NCI-H226 (cell line): Measurements from ENCODE around the gene DOCK3.
A peak's percentile ranks its signal among the peaks of the same experiment; 100 is the strongest.
"Not testable (repeated sequence)": the region's sequence is repeated elsewhere in the genome, so short reads cannot be mapped to it uniquely, and the experiment has no call there.

Source experiments
- DNase-seq: peaks from one replicate; pipeline ENCODE4 v3.0.0-alpha.2; 2015

DOCK3 gene

DNA sequence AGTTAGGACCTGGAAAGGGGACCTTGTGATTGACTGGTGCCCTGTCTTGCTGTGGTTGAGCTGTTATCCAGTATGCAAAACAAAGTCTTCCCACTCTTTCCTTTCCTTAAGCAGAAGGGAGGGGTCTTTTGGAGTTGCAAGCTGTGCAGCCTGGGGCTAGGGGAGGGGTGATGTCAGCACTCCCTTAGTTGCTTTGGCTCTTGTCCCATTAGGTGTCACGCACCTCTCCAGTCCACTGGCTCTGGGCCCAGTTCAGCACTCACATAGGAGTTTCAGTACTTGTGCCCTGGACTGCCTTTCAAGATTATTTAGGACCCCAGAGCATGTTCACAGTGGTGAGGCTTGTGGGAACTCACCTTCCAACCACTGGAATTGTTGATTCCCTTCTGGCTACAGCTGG, 238.5 kb downstream of the DOCK3 start:
- DNase-seq: no peak

DNA sequence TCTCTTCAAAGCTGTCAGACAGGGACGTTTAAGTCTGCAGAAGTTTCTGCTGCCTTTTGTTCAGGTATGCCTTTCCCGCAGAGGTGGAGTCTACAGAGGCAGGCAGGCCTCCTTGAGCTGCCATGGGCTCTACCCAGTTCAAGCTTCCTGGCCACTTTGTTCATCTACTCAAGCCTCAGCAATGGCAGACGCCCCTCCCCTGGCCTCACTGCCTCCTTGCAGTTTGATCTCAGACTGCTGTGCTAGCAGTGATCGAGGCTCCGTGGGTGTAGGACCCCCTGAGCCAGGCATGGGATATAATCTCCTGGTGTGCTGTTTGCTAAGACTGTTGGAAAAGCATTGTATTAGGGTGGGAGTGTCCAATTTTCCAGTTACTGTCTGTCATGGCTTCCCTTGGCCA, 247.3 kb downstream of the DOCK3 start:
- not testable (repeated sequence) for DNase-seq

DNA sequence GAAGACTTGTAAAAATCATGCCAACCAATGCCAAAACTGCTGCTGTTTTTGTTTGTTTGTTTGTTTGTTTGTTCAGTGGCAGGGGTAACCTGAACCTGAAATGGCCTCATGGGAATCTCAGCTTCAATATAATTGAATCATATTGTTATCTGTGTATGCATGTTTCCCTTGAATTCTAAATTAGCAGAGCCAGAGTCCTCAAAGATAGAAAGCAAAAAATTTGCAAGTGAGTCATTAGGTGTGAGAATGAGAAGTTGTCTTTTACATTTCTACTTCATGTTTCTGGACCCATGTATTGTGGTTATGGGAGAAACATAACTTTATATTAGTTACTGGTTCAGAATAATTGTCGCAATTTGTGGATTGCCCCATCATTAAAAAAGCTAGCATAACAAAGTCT, 249.2 kb downstream of the DOCK3 start:
- DNase-seq: no peak

DNA sequence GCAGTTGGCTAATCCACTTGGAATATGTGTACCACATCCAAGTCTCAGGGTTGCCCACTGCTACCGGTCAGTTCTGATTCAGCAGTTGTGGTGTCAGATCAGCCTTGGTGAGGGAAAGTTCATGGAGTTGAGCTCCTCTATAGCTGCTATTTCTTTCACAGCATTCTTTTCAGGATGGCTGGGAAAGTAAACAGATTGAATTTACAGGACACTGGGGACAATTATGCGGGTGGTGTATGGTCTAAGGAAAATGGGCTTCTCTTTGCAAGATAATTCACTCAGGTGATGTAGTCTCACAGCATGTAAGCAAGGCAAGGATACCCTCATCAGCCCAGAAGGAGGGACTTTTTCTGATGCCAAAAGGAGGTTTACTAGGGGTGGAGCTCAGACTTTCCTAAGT, 249.9 kb downstream of the DOCK3 start:
- DNase-seq: no peak

DNA sequence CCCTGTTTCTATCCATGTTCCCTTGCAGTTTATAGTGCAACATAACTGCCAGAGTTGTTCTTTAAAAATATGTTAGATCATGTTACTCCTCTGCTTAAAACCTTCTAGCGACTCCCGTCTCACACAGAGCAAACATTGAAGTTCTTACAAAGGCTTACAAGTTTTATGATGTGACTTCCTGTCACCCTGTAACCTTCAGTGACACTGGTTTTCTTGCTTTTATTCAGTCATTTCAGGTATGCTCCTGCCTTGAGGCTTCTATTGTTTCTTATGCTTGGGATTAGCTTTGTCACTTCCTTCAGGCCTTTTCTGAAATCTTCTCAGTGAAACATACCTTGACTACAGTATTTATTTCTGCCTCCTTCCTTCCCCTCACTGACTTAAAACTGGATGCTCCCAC, 252.1 kb downstream of the DOCK3 start:
- DNase-seq: no peak

DNA sequence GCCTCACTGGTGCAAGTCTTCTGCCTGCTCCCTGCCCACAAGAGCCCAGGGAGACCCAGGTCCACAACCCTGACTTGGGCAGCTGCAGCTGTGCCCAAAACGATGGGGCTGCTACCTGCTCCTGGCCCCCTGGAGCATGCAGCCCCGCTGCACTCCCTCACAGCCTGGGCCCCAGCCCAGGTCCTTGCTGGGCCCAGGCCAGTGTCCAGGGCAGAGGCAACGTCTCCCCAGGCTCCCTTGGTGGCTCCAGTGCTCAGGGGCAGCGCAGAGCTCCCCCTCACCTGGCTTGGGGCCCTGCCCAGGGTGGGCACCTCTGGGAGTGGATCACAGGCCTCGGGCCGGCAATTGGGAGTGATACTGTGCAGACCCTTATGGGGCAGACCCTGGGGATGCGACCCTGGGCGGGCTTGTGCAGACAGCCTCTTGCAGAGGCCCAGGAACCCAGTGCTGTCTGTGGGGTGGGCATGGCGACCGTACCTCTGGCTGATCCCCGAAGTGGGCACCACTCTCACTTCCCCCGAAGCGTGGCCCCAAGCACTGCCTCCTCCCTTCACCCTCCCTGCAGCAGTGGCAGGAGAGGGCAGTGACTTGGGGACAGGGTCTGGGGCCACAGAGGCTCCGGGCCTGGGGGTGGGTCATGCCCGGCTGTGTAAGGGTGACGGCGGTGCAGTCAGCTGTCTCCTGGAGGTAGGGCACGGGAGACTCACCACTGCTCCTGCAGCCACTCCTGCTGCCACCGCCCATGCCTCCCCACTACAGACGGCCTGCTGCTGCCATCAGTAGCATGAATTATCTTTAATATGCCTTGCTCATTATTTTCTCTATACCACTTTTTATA, 255.9 kb downstream of the DOCK3 start:
- DNase-seq: no peak

DNA sequence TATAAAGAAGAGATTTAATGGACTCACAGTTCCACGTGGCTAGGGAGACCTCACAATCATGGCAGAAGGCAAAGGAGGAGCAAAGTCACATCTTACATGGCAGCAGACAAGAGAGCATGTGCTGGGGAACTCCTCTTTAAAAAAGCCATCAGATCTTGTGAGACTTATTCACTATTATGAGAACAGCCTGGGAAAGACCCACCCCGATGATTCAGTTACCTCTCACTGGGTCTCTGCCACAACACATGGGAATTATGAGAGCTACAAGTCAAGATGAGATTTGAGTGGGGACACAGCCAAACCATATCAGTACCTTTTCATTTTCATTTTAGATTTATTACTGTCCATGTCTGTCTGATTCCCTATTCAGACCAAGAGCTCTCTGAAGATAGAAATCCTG, 258.2 kb downstream of the DOCK3 start:
- DNase-seq: not testable (repeated sequence)

DNA sequence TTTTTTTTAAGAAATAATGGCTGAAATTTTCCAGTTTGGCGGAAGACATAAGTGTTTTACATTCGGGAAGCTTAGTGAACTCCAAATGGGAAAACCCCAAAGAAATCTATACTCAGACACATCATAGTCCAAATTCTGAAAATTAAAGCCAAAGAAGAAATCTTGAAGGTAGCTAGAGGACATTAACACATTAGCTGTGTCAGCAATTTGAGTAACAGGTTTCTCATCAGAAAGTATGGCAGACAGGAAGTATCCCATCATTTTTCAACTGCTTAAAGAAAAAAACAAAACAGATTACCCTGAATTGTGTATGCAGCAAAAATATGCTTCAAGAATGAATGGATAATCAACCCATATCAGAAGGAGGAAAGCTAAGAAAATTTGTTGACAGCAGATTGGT, 261.7 kb downstream of the DOCK3 start:
- no peak for DNase-seq

DNA sequence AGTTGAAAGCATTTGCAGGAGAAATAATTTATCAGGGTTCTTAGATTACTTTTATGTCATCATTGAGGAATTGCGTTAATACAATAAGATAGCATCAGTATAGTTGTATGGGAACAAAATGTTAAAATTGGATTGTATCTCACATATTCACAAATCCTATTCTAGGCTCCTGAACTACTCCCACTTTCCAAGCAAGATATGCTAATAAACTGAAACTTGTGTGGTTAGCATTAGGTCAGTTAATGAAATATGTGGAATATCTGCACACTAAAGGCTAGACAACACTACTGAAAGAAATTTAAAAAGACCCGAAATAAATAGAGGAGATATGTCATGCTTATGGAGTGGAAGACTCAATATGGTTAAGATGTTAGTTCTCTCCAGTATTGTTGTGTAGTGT, 272.7 kb downstream of the DOCK3 start:
- no peak for DNase-seq

DNA sequence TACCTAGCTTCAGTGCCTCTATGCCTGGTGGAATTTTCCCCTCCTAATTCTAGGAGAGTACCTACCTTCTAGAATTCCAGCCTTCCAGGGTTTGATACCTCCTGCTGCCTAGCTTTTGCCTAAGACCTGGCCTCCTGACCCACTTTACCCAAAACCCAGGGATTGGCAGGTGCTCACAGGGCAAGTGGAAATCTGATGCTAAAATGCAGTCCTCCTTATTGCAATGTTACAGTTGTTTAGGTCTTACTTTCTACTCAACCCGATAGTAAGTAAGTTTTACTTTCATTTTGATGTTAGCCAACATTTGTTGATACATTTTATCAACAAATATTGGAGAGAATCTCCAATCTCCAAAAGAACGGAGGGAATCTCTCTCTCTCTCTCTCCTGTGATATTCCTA, 275.9 kb downstream of the DOCK3 start:
- no peak for DNase-seq

DNA sequence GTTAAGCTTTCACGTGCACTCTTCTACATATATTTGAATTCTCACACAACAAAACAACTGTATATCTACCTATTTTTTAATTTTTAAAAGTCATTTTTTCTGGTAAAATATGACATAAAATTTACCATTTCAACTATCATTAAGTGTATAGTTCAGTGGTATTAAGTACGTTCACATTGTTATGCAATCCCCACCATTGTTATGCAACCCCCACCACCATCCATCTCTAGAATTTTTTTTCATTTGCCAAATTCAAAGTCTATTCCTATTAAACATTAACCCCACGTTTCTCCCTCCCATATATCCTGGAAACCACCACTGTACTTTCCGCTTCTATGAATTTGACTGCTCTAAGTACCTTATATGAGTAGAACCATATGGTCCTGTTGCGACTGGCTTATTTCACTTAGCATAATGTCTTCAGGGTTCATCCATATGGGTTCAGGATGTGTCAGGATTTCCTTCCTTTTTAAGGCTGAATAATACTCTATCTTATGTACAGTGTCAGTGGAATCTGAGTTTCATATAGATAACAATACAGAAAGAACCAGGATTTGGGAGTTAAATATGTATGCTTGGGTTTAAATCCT, 279.2 kb downstream of the DOCK3 start:
- no peak for DNase-seq

DNA sequence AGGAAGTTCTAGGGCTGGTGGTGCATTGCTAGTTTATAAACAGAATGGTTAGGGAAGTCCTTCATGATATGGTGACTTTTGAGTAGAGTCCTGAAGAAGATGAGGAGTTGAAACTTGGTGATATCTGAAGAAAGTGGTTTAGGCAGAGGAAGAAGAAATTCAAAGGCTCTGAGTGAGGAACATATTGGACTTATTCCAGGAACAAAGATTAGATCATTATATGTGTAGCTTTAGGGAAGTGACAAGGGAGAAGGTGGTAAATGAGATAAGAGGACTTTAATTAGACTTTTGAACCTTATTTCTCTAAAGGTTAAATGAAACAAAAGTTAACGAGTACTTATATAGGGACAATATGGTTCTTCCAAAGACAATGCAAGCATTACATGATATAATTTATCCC, 286.7 kb downstream of the DOCK3 start:
- DNase-seq: no peak

DNA sequence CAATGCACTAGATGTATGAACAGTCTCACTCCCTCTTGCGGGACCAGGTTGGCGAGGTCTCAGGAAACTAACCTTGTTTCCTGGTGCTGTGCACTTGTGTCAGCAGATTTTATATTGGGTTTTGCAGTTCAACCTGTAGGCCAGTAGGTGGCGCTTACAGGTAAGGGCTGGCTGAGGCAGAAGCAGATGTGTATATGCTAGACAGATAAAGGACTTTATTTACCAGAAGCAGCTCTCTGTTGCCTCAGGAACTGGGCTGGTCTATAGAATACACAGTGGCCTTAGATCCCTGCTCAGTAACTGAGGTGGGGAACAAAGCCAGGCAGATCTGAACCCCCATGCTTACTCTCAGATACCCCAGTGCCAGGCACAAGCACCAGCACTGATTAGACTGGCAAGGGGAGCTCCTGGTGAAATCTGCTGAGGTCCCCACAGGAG, 296.8 kb downstream of the DOCK3 start:
- DNase-seq: peak; percentile 20

DNA sequence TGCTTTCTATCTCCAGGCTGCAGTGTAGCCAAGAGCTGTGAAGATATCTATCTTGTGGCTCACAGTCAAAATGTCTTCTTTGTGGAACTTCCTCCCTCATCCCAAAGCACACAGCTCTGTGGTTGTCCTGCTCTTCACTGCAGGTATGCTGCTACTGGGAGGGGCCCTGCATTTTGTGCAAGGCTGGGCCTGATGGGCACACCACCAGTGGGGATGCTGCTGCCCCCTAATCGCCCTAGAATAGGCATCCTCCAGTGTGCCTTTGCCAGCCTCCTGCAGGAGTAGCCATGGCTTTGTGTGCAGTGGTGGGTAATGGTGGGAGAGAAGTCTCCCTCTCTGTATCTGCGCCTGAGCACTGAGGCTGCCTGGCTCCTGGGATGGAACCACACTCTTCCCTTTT, 297.3 kb downstream of the DOCK3 start:
- DNase-seq: no peak

DNA sequence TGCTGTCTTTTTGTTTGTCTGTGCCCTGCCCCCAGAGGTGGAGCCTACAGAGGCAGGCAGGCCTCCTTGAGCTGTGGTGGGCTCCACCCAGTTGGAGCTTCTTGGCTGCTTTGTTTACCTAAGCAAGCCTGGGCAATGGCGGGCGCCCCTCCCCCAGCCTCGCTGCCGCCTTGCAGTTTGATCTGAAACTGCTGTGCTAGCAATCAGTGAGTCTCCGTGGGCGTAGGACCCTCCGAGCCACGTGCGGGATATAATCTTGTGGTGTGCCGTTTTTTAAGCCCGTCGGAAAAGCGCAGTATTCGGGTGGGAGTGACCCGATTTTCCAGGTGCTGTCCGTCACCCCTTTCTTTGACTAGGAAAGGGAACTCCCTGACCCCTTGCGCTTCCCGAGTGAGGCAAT, 303.9 kb downstream of the DOCK3 start:
- DNase-seq: not testable (repeated sequence)

DNA sequence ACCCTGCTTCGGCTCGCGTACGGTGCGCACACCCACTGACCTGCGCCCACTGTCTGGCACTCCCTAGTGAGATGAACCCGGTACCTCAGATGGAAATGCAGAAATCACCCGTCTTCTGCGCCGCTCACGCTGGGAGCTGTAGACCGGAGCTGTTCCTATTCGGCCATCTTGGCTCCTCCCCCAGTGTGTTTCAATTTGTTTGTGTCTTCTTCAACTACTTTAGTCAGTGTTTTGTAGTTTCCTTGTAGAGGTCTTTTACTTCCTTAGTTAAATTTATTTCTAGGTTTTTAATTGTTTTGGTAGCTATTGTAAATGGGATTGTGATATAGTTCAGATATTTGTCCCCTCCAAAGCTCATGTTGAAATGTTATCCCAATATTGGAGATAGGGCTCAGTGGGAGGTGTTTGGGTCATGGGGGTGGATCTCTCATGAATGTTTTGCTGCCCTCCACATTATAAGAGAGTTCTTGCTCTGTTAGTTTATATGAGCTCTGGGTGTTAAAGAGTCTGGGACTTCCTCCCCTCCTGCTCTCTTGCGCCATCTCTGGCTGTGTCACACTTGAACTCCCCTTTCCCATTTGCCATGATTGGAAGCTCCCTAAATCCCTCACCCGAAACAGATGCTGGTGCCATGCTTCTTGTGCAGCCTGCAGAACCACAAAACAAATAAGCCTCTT, 304.4 kb downstream of the DOCK3 start:
- DNase-seq: no peak

DNA sequence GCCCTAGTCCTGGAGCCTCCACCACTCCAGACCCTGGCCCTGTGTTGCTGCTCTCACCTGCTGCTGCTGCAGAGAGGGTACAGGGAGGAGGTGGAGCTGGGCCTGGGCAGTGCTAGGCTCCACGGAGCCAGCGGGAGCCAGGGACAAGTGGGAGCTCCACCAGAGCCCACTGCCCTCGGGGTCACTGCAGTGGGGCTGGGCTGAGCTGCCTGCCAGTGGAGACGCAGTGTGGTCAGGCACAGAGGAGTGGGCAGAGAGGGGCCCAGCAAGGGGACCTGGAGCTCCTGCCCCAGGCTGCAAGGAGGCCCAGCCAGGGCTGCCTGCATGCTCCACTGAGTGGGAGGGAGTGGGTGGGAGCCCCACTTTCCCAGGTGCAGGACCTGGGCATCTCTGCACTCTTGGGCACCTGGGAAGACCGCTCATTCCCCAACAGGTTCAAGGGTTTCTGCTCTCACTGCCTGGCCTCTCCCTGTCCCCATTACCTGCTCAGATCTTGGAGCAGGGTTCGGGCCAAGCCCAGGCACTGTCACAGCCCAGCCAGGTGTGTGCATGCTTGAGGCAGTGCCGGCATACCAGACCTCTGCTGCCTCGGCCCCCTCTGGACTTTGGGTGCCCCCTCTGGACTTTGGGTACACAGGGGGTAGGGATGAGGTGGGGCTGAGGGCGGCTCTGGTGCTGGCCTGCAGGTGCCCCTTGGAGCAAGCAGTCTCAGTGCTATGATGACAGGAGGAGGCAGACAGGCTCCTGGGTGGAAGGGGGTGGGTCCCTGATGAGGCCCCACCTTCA, 308.0 kb downstream of the DOCK3 start:
- no peak for DNase-seq

DNA sequence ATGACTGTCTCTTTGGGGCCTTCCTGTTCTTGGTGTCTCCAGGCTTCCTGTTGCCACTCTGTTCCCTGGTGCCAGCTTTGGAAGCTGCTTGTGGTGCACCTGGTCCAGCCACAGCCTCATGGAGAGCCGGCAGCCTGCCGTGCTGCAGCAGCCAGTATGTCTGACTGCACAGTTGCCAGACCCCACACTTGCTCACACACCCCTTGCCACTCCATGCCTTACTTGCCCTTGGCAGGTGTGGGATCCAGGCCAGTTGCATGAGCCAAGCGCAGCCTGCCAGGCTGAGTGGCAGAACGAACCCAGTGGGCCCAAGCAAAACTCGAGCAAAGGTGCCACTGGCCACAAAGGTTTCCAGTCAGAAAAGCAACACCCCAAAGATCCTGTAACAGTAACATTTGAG, 309.2 kb downstream of the DOCK3 start:
- DNase-seq: no peak

DNA sequence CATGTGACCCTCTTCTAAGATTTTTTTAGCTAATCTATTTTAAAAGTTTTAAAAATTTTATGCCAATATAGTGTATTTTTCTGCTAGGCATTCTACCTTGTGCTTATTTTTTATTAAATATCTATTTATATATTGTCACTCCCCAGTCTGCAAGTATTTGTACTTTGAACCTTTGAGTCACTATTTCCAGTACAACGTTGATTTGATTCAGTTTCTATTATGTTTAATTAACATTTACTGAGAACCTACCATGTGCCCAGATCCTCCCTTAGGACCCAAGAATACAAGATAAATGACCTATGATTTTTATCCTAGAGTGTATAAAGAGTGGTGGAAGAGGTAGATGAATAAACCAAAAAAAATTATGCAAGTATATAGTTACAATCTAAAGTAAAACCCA, 311.2 kb downstream of the DOCK3 start:
- no peak for DNase-seq

DNA sequence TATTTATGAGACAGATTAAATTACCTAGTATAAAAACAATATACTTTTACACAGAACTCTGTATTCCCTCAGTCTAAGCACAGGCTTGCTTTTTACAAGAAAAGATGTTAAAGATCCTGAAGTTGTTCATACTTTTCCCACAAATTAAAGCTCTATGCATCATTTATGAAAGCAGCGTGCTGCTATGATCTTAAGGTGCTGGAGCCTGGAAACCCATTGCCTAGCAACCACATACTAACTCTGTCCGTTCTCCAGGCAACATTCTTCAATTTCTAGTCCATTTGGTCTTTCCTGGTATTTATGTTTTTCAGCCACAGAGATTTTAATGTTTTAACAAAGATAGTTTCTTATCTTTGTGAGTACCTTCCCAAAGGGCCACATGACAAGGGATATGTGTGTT, 312.0 kb downstream of the DOCK3 start:
- no peak for DNase-seq

DNA sequence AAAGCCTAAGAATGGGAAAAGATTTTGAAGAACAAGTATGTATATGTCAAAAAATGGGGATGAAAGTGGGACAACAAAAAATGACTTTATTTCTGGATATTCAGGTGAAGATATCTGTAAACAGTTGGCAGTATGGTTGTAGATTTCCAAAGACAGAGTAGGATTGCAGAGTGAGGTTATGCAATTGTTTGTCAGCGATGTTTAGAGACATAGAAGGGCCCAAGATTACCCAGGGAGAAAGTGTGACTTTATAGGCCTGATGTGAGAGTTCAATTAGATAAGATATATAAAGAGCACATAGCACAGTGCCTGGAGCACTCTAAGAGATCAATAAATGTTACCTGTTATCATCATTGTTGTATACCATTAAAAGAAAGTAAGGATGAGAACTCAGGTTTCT, 319.8 kb downstream of the DOCK3 start:
- DNase-seq: no peak

DNA sequence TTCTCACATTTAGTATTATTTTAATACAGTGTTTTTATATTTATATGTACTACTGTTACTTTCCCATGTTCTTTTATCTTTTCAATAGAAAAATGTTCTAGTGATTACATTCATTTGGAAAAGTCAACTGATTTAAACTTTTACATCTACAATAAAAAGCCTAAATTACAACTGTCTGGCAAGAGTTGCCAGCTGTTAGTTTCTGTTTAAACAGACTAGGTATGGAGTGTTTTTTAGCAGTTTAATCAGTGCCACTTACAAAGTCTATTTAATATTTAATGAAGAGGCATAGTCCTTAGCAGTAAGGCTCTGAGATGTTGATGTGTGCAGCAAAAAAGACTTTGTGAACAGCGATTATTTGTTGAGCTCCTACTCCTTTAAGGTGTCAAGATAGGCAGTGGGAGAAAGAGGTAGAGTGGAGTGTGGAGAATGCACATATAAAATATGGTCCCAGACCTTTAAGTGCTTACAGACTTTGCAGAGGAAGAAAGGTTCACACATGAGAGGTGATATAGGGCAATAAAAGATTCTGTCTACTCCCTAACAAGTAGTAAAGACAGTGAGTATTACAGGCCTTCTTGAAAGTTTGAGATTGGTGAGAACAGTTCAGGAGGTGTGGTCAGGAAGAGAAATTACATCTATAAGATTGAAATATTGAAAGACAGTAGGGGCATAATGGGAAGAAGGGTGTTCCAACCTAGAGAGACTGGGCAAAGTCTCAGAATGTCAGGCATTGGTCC, 320.5 kb downstream of the DOCK3 start:
- DNase-seq: no peak

DNA sequence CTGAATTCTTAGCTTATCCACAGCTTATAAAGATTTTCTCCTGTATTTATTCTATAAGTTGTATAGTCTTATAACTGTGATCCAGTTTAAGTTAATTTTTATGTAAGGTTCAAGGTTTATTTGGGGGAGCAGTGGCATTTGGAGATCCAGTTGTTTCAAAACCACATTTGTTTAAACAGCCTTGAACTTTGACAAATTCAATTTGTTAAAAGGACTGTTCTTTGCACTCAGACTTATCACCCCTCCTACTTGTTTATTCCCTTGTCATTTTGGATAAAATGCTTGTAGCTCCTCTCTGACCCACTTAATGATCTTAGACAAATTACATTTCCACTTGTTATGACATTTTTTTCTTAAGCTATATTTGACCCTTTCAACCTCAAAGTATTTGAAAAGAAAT, 327.8 kb downstream of the DOCK3 start:
- no peak for DNase-seq
